Measurements from ENCODE around the gene ASIC4.

DNA sequence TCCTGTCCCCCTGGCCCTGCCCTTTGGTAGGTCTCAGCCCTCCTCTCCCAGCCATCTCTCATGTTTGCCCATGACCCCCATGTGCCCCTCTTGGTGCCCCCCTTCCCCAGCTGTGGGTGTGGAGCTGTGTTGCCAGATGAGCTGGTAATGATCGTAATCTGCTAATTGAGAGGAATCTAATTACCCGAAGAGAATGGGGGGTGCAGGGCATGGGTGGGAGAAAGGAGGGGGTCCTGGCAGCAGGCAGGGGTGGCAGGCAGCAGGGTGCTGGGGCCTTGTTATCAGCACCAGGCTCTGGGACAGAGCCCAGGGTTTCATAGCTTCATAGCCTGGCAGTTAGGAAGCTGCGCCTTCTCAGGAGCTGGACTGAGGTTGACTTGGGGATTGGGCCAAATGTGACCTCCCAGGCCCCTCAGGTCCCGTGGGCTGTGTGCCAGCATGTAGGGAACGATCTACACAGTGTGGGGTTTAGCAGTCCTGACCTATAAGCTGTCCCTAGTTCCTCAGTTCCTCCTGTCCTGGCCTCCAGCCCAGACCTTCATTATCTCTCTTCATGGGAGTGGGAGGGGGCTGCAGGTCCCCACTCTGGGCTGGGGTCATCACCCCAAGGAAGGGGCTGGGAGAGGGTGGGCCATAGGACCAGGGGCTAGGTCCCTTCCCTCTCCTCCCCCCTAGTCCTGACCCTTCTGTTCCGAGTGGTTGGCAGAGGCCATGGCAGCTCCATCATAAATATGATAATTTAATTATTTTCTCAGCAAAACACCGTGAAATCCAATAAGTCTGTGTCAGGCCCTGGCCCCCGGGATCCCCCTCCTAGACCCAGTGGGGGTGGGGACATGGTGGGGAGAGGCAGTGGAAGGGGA lies 6.5 kb upstream of the ASIC4 start:
- TF ChIP-seq POLR2AphosphoS5 (IDR thresholded peaks at IDR 0.05; ENCODE audit: low read depth, low read length) (no peak), REST (IDR thresholded peaks at IDR 0.05; ENCODE audit: insufficient read depth in 1 of 2, low read depth in 2 of 2, low read length in 1 of 2) (peak; percentile 72 to 77; a peak in 3 of 4 replicates), SIN3A (IDR thresholded peaks at IDR 0.05; ENCODE audit: borderline replicate concordance, insufficient read depth, low read depth, low read length) (no peak), TCF7L2 (IDR thresholded peaks at IDR 0.05; ENCODE audit: low read depth, low read length) (no peak)
- TF ChIP-seq, protein P1, sequence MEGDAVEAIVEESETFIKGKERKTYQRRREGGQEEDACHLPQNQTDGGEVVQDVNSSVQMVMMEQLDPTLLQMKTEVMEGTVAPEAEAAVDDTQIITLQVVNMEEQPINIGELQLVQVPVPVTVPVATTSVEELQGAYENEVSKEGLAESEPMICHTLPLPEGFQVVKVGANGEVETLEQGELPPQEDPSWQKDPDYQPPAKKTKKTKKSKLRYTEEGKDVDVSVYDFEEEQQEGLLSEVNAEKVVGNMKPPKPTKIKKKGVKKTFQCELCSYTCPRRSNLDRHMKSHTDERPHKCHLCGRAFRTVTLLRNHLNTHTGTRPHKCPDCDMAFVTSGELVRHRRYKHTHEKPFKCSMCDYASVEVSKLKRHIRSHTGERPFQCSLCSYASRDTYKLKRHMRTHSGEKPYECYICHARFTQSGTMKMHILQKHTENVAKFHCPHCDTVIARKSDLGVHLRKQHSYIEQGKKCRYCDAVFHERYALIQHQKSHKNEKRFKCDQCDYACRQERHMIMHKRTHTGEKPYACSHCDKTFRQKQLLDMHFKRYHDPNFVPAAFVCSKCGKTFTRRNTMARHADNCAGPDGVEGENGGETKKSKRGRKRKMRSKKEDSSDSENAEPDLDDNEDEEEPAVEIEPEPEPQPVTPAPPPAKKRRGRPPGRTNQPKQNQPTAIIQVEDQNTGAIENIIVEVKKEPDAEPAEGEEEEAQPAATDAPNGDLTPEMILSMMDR (IDR thresholded peaks at IDR 0.05): no peak
